Amygdala (tissue), 56 donors: ENCODE data around the gene NR2F1.
A peak's percentile ranks its signal among the peaks of the same experiment; 100 is the strongest.

Experiments used
- DNase-seq, 56 donors: peaks; one replicate each; lab custom pipeline; 2025; lab: John Stamatoyannopoulos, UW

Gene NR2F1

DNA sequence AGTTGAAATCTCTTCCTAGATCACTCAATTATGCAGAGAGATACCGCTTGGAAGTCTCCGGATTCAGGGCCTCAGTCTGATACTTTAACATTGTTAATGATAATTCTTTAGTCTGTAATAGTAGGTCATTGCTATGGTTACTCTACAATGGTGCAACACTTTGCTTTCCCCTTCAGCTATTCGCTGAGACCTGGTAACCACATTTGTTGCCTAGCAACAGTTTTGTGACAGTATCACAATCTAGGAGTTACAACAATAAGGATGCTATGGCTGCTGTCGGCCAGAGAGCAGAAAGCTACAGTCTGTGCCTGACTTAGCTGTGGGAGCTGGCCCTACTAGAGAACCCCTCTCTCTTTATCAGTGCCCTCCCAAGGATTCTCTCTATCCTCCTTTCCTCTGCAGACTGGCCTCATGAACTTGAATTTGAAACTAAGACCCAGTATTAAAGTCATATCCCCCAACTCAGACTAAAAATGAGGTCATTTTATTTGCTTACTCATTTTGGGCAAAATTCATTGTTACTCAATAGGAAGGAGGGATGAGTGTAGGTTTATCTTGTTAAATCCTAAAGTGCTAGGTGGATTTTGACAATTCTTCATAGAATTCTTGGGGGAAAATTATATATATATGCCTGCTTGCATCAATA, 39.3 kb downstream of the NR2F1 start:
- peak in 9 of 56 donors; percentile 21 to 52 (median 32) for DNase-seq

DNA sequence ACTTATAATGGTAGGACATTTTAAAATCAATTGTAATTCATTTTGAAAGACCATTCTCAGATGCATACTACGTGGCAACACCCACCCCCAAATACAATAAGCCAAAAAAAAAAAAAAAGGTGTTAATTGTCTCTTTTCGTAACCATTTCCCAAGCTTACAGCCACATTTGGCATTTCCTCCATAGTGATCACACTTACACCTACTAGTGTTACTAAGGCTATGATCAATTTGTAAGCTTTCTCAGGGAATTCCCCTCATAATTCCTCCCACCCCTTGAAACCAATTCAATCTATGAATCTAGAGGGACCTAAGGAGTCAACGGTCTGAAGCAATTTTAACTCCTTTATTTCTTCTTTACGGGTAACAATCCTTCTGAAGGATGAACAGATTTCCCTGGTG, 40.1 kb downstream of the NR2F1 start:
- DNase-seq, result no peak

DNA sequence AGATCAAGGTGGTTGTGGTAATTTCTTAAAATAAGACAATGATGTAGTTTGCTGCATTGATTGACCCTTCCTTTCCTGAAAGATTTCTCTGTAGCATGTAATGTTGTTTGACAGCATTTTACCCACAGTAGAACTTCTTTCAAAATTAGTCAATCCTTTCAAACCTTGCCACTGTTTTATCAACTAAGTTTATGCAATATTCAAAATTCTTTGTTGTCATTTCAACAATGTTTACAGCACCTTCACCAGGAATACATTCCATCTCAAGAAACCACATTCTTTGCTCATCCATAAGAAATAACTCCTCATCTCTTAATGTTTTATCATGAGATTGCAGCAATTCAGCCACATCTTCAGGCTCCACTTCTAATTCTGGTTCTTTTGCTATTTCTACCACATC, 43.8 kb downstream of the NR2F1 start:
- no peak for DNase-seq

DNA sequence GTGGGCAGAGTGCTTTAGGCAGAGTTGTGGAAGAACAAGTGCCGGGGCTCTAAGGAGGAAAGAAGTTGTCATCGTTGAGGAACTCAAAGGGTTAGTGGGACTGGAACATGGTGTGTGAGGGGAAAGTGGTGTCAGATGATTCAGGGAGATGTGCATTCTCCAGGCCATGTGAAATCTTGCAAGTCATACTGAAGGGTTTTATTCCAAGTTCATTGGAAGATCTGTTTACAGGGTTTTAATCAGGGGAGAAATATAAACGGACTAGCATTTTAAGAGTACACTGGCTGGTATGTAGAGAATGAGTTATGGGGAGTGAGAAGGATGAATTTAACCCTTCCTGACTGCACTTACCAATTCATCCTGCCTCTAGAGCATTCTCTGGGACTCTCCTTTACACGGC, 49.3 kb downstream of the NR2F1 start:
- no peak for DNase-seq

DNA sequence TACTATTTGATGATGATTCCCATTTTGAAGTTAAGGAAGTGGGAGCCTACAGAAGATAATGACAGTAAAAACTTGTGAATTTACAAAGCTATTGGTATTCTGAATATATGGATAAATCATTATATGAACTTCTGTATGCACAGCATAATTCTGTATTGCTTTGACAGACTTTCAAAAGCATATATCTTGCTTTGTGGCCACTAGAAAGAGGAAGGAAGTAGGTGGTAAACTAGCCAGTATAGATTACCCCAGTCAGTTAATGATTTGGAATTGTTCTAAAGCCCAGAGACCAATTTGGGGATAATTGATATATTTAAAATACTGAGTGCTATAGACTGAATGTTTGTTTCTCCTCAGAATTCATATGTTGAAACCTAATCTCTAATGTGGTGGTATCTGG, 53.0 kb downstream of the NR2F1 start:
- DNase-seq, result no peak

DNA sequence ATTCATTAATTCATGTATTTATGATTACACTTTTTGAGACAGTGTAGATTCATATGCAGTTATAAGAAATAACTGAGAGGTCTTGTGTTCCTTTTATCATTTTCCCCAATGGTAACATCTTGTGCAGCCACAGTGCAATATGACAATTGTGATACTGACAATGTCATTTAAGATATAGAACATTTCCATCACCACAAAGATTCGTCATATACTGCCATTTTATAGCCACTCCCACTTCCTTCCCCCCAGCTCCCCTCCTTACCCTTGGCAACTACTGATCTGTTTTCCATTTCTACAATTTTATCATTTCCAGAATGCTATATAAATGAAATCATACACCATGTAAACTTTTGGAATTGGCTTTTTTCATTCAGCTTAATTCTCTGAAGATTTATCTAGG, 53.8 kb downstream of the NR2F1 start:
- DNase-seq, result no peak

DNA sequence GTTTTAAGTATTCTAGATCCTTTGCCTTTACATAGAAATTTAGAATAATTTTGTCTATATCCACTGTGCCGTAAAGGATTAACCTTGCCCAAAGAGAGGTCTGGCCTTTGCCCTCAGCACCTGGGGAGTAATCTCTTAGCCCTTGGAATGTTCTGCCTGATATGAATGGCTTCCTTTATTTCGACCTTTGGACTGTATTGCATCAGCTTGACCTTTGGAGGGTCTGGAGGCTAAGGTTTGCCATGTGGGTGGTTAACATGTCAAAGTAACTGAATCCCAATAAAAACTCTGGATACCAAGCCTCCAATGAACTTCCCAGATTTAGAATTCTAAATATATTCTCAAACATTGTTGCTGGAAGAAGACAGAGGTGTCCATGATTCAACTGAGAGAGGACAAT, 54.7 kb downstream of the NR2F1 start:
- DNase-seq, result no peak

DNA sequence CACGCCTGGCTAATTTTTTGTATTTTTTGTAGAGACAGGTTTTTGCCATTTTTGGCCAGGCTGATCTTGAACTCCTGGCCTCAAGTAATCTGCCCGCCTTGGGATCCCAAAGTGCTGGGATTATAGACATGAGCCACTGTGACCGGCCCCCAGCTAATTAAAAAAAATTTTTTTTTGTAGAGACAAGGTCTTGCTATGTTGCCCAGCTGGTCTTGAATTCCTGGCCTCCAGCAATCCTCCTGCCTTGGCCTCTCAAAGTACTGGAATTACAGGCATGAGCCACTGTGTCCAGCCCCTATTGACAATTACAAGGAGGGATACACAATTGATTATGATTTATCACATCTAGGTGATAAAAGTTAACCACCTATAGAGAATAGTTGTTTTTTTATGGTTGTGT, 59.5 kb downstream of the NR2F1 start:
- no peak for DNase-seq
